A549 (cell line): ENCODE results near the gene PTPN5. TPM values are rescaled to one million over a fixed set of nuclear protein-coding genes. Genes with fewer than 3 reads are reported as not detected.

Experiments
- ATAC-seq, 2 experiments: fragments of 200-7000 bp in 1 of 2; fragments of >200 bp in 1 of 2; cut with Nextera tagmentation in 1 of 2; cut with Tn5 transposase in 1 of 2; 3 replicates each; pipeline versions ENCODE4 v1.8.0 to v1.9.1; 2018 to 2020; ENCODE audit warnings: mild to moderate bottlenecking in 1 of 2, moderate library complexity in 1 of 2
- CTCF ChIA-PET: fragments of 300-600 bp; sonication (Branson Sonifier 250); formaldehyde crosslinking; extraction: SDS; loops from one replicate; lab custom pipeline; 2021; ENCODE audit warnings: antibody characterized with exemption, inconsistent platforms; lab: Yijun Ruan, JAX
- POLR2A ChIA-PET: fragments of 350-600 bp; formaldehyde crosslinking; extraction: SDS; loops from one replicate; lab custom pipeline; 2021; ENCODE audit warnings: antibody characterized with exemption, inconsistent platforms; lab: Yijun Ruan, JAX
- DNase-seq, 2 experiments: peaks; one replicate each; pipeline versions ENCODE4 v3.0.0 to v3.0.0-alpha.2; 2011 to 2016; ENCODE audit warnings: low read depth in 1 of 2, low spot score in 1 of 2
- FAIRE-seq: peaks from 2 replicates; lab custom pipeline; 2011; peaks lifted over from hg19 to GRCh38; lab: Jason Lieb, UNC
- H3K27ac ChIP-seq, 2 experiments: fragments of >200 bp; sonication (Bioruptor Twin); formaldehyde crosslinking; 3 replicates each; pipeline ENCODE4 v1.5.1; 2016 to 2017
- H3K4me1 ChIP-seq: fragments of >200 bp; sonication (Bioruptor Twin); formaldehyde crosslinking; 3 replicates; pipeline ENCODE4 v1.6.1; 2016
- H3K4me2 ChIP-seq: fragments of >200 bp; sonication (Bioruptor Twin); formaldehyde crosslinking; 3 replicates; pipeline ENCODE4 v1.6.1; 2016
- H3K4me3 ChIP-seq: fragments of >200 bp; sonication (Bioruptor Twin); formaldehyde crosslinking; 3 replicates; pipeline ENCODE4 v1.5.1; 2016
- H3K9me3 ChIP-seq: fragments of >200 bp; sonication (Bioruptor Twin); formaldehyde crosslinking; 3 replicates; pipeline ENCODE4 v1.6.1; 2016
- ATOH8 ChIP-seq: fragments of 250-450 bp; sonication (Bioruptor Pico); IDR thresholded peaks from 2 replicates; pipeline ENCODE4 v1.5.0; 2020; ENCODE audit warnings: low read depth, mild to moderate bottlenecking, moderate library complexity
- CTCF ChIP-seq: fragments of >200 bp; sonication (Bioruptor Twin); formaldehyde crosslinking; IDR thresholded peaks from 3 replicates; pipeline ENCODE4 v1.5.1; 2016
- EHF ChIP-seq: fragments of 250-450 bp; sonication (Bioruptor Pico); IDR thresholded peaks from 2 replicates; pipeline ENCODE4 v1.5.0; 2020; ENCODE audit warnings: mild to moderate bottlenecking
- ELK1 ChIP-seq: fragments of 150-350 bp; IDR thresholded peaks from 2 replicates; pipeline ENCODE4 v1.6.1; 2014; ENCODE audit warnings: low read depth, mild to moderate bottlenecking, low read length
- FOXS1 ChIP-seq: fragments of 250-450 bp; sonication (Bioruptor Pico); IDR thresholded peaks from 2 replicates; pipeline ENCODE4 v1.5.0; 2020; ENCODE audit warnings: mild to moderate bottlenecking, moderate library complexity
- HDAC2 ChIP-seq: fragments of 200-600 bp; sonication (generic); IDR thresholded peaks from 2 replicates; pipeline ENCODE4 v1.6.1; 2016
- HEYL ChIP-seq: fragments of 250-450 bp; sonication (Bioruptor Pico); IDR thresholded peaks from 2 replicates; pipeline ENCODE4 v1.8.0; 2021; ENCODE audit warnings: mild to moderate bottlenecking, moderate library complexity
- KDM5A ChIP-seq: fragments of 200-600 bp; sonication (generic); IDR thresholded peaks from 2 replicates; pipeline ENCODE4 v1.6.1; 2016; ENCODE audit warnings: antibody characterized with exemption, mild to moderate bottlenecking
- MAX ChIP-seq: IDR thresholded peaks from 2 replicates; pipeline ENCODE4 v1.6.1; 2012
- MAZ ChIP-seq: fragments of 150-350 bp; IDR thresholded peaks from 2 replicates; pipeline ENCODE4 v1.6.1; 2014; ENCODE audit warnings: antibody characterized with exemption, low read depth, low read length, borderline replicate concordance
- NR3C1 ChIP-seq: fragments of >200 bp; sonication (Bioruptor Twin); formaldehyde crosslinking; IDR thresholded peaks from 3 replicates; pipeline ENCODE4 v1.6.1; 2017
- POLR2A ChIP-seq: IDR thresholded peaks from 2 replicates; pipeline ENCODE4 v1.6.1; 2012; ENCODE audit warnings: mild to moderate bottlenecking, low read length
- POLR2AphosphoS2 ChIP-seq: conservative IDR thresholded peaks from 2 replicates; pipeline ENCODE4 v1.6.1; 2012; ENCODE audit warnings: low read length, improper control_type of control experiment, inconsistent platforms
- RAD21 ChIP-seq, 2 experiments: fragments of >200 bp in 1 of 2; sonication (Bioruptor Twin) in 1 of 2; formaldehyde crosslinking in 1 of 2; IDR thresholded peaks in 1 of 2; conservative IDR thresholded peaks in 1 of 2; 2 replicates in 1 of 2; 3 replicates in 1 of 2; pipeline ENCODE4 v1.6.1; 2012 to 2018; ENCODE audit warnings: inconsistent platforms in 1 of 2
- RARB ChIP-seq: fragments of 250-450 bp; sonication (Bioruptor Pico); IDR thresholded peaks from 2 replicates; pipeline ENCODE4 v1.8.0; 2021; ENCODE audit warnings: mild to moderate bottlenecking, moderate library complexity
- RCOR1 ChIP-seq: fragments of 150-350 bp; IDR thresholded peaks from 2 replicates; pipeline ENCODE4 v1.6.1; 2014; ENCODE audit warnings: antibody characterized with exemption, low read length, low read depth
- SMC3 ChIP-seq: fragments of >200 bp; sonication (Bioruptor Twin); formaldehyde crosslinking; IDR thresholded peaks from 3 replicates; pipeline ENCODE4 v1.6.1; 2018; ENCODE audit warnings: inconsistent platforms
- TP53 ChIP-seq: fragments of 250-450 bp; sonication (Bioruptor Pico); IDR thresholded peaks from 2 replicates; pipeline ENCODE4 v1.5.0; 2021; ENCODE audit warnings: mild to moderate bottlenecking, moderate library complexity
- WGBS: methylation state at CpG from one replicate; pipeline ENCODE4 v1.1.6; 2017; ENCODE audit errors: missing lambda C conversion rate; 5-methylcytosine and 5-hydroxymethylcytosine counted together
- polyA plus RNA-seq, 4 experiments: library from polyadenylated mRNA; depleted of rRNA in 3 of 4; stranded (reverse); fragments of >200 nt; fragmentation: RNase III in 1 of 4; extraction: RNeasy Plus Mini Kit Qiagen cat#74134 plus additional on column Dnase treatment in 1 of 4; gene quantifications; 2 replicates in 3 of 4; 3 replicates in 1 of 4; pipeline ENCODE4 v1.2.3, GENCODE V29; 2011 to 2017

Gene PTPN5
- polyA plus RNA-seq, 2 of the 4 experiments (the other 2 are of a cell fraction): 0.04 TPM; not detected in 1

GRCh38 chr11:18721561-18722292 is 69.9 kb downstream of the PTPN5 start:
- TF ChIP-seq RARB (CRISPR knock-in tag): no peak
- TF ChIP-seq TP53 (CRISPR knock-in tag): no peak
- TF ChIP-seq HEYL (CRISPR knock-in tag): no peak
- no peak for TF ChIP-seq NR3C1
- no peak for TF ChIP-seq POLR2AphosphoS2
- TF ChIP-seq RCOR1: no peak
- TF ChIP-seq EHF: no peak
- TF ChIP-seq RAD21 (conservative IDR thresholded peaks at IDR 0.05 in 1 of 2, IDR thresholded peaks at IDR 0.05 in 1 of 2): peak; percentile 17 to 41; a peak in 1 of 5 replicates
- peak; percentile 6; the same call in 1 of the 3 replicates for TF ChIP-seq SMC3
- TF ChIP-seq MAZ: no peak
- no peak for TF ChIP-seq KDM5A
- TF ChIP-seq CTCF: peak; percentile 54
- TF ChIP-seq HDAC2: no peak
- 9% methylated on average over 33 of the region's 36 CpGs for WGBS
- ATAC-seq (peak; percentile 77 to 88), DNase-seq (peak; percentile 64 to 75), FAIRE-seq (no peak)
- POLR2A ChIA-PET: interaction anchor here (0.6 to 2.3 kb wide), 4 partner anchors 87 to 606 kb away, joined by 3 to 9 read pairs (median 4); partner anchors contain the start of genes LDHA, SPTY2D1 and TSG101
- no peaks in the 10 kb centered on the region for H3K9me3 ChIP-seq
- H3K4me3 ChIP-seq: peak overlapping the region; percentile 64
- peak overlapping the region; percentile 98 for H3K4me2 ChIP-seq
- H3K4me1 ChIP-seq: no peaks in the 10 kb centered on the region
- CTCF ChIA-PET: interaction anchor here (0.6 to 5.5 kb wide), 45 partner anchors 9 to 851 kb away, joined by 3 to 45 read pairs (median 4); partner anchors contain the start of genes SPTY2D1 and TSG101
- H3K27ac ChIP-seq: peak overlapping the region; percentile 18 to 77

DNA sequence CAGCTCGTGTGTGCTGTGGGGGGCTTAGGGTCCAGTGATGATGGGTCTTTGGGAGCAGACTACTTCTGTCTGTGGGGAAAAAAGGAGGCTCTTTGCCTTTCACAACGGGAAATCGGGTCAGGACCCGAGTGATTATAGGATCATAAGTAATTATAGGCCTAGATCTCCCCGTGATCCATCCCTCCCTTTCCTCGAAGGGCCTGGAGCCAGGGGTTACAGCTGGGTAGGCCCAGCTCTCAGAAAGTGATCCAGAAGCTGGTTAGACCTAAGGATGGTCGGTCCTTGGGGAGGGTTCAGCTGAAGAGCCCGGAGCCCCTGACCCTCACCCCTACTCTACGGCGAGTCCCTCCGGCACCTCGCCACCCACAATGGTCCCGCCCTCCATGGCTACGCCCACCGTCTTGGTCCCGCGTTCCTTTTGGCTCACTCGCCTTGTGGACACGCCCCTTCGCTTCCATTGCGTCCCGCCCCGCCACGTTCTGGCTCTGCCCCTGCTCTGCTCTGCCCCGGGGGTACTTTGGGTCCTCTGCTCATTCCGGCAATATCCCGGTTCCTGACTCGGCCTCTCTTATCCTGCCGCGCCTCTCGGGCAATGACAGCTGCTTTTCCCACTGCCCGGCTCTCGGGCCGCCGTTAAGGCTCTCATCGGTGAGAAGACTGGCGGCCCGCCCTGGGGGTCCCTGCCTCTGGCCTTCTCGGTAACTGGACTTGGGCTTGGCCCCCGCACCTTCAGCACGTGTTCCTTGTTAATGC is 70.6 kb downstream of the PTPN5 start:
- Histone ChIP-seq H3K4me2 (peak overlapping the region; percentile 98), H3K4me1 (no peaks in the 10 kb centered on the region), H3K27ac (peak overlapping the region; percentile 18 to 77), H3K9me3 (no peaks in the 10 kb centered on the region), H3K4me3 (peak overlapping the region; percentile 64)
- ChIA-PET POLR2A (interaction anchor here (1.2 to 2.3 kb wide), 3 partner anchors 87 to 327 kb away, joined by 3 to 9 read pairs (median 6); partner anchors contain the start of genes LDHA, SPTY2D1 and TSG101), CTCF (interaction anchor here (0.7 to 5.5 kb wide), 18 partner anchors 8 to 180 kb away, joined by 3 to 45 read pairs (median 7); no protein-coding TSS in a partner anchor)
- no peak for FAIRE-seq
- TF ChIP-seq FOXS1 (CRISPR knock-in tag) (no peak), ELK1 (no peak), ATOH8 (CRISPR knock-in tag) (no peak), MAX (peak; percentile 41), POLR2A (peak; percentile 17)
- 8% methylated on average over 39 of the region's 41 CpGs for WGBS
- peak; percentile 90 to 95 for ATAC-seq
- peak; percentile 70 to 76 for DNase-seq
